K562 (cell line): ENCODE results near the gene NCAPG2.

Experiments used
- ARID1B ChIP-seq: fragments of 450-650 bp; IDR thresholded peaks from 2 replicates; pipeline ENCODE4 v1.6.1; 2016; ENCODE audit warnings: antibody characterized with exemption, mild to moderate bottlenecking, inconsistent platforms
- BACH1 ChIP-seq: fragments of 200-800 bp; sonication (Bioruptor generic); IDR thresholded peaks from 2 replicates; pipeline ENCODE4 v1.6.1; 2016; ENCODE audit warnings: missing genetic modification characterization, missing compliant biosample characterization
- CBX2 ChIP-seq: fragments of 200-600 bp; sonication (generic); IDR thresholded peaks from one replicate; pipeline ENCODE4 v1.6.1; 2012; ENCODE audit warnings: mild to moderate bottlenecking, low read length, inconsistent platforms; ENCODE audit not compliant: insufficient read depth, poor library complexity, severe bottlenecking
- MEF2A ChIP-seq: IDR thresholded peaks from 2 replicates; pipeline ENCODE4 v1.6.1; 2011; ENCODE audit warnings: low read depth, mild to moderate bottlenecking, low read length, moderate library complexity; ENCODE audit not compliant: control insufficient read depth
- NR1H2 ChIP-seq: sonication (generic); formaldehyde crosslinking; IDR thresholded peaks from 2 replicates; pipeline ENCODE4 v1.4.0; 2020; ENCODE audit warnings: mild to moderate bottlenecking, missing genetic modification reagents
- PHF21A ChIP-seq: fragments of 450-650 bp; IDR thresholded peaks from 2 replicates; pipeline ENCODE4 v1.6.1; 2017; ENCODE audit warnings: low read depth, borderline replicate concordance
- POLR2A ChIP-seq: fragments of 450-650 bp; conservative IDR thresholded peaks from 2 replicates; pipeline ENCODE4 v1.6.1; 2016
- SMAD3 ChIP-seq: fragments of 450-650 bp; formaldehyde crosslinking; conservative IDR thresholded peaks from 2 replicates; pipeline ENCODE4 v1.4.0; 2020; ENCODE audit warnings: mild to moderate bottlenecking
- TAF1 ChIP-seq: IDR thresholded peaks from 2 replicates; pipeline ENCODE4 v1.6.1; 2011; ENCODE audit warnings: mild to moderate bottlenecking, low read length, moderate library complexity; ENCODE audit not compliant: insufficient read depth, control insufficient read depth, severe bottlenecking; ENCODE audit errors: extremely low read depth
- ZBTB33 ChIP-seq: sonication (generic); formaldehyde crosslinking; IDR thresholded peaks from 2 replicates; pipeline ENCODE4 v1.8.1; 2023; ENCODE audit warnings: mild to moderate bottlenecking, missing genetic modification reagents
- ZBTB8A ChIP-seq: fragments of 450-650 bp; IDR thresholded peaks from 2 replicates; pipeline ENCODE4 v1.6.1; 2018; ENCODE audit warnings: mild to moderate bottlenecking, moderate library complexity; ENCODE audit not compliant: partially characterized antibody
- ZNF384 ChIP-seq: IDR thresholded peaks from 2 replicates; pipeline ENCODE4 v1.6.1; 2012; ENCODE audit warnings: low read depth, low read length, improper control_type of control experiment
- TF ChIP-seq, protein P1 (sequence below): fragments of 250-450 bp; sonication (Bioruptor Pico); IDR thresholded peaks from 2 replicates; pipeline ENCODE4 v1.5.0; 2021; ENCODE audit warnings: mild to moderate bottlenecking, borderline replicate concordance
- TF ChIP-seq, protein P2 (sequence below), 3 experiments: IDR thresholded peaks in 2 of 3; conservative IDR thresholded peaks in 1 of 3; 2 replicates each; pipeline ENCODE4 v1.5.1; 2011 to 2012; ENCODE audit warnings: low read length in 3 of 3, mild to moderate bottlenecking in 3 of 3, control low read depth in 2 of 3, improper control_type of control experiment in 1 of 3, inconsistent platforms in 1 of 3, low read depth in 1 of 3, mixed read lengths in 1 of 3, moderate library complexity in 1 of 3; ENCODE audit not compliant: insufficient read depth in 2 of 3

GRCh38 chr7:158733220-158733519 is 28.6 kb upstream of the NCAPG2 start:
- no peak for TF ChIP-seq PHF21A
- TF ChIP-seq SMAD3 (CRISPR knock-in tag), result no peak
- TF ChIP-seq ZBTB33 (CRISPR knock-in tag), result no peak
- no peak for TF ChIP-seq ZBTB8A
- TF ChIP-seq BACH1 (tag), result no peak
- no peak for TF ChIP-seq MEF2A
- no peak for TF ChIP-seq TAF1
- no peak for TF ChIP-seq CBX2
- TF ChIP-seq ZNF384, result no peak
- TF ChIP-seq POLR2A, result no peak
- TF ChIP-seq, protein P1, sequence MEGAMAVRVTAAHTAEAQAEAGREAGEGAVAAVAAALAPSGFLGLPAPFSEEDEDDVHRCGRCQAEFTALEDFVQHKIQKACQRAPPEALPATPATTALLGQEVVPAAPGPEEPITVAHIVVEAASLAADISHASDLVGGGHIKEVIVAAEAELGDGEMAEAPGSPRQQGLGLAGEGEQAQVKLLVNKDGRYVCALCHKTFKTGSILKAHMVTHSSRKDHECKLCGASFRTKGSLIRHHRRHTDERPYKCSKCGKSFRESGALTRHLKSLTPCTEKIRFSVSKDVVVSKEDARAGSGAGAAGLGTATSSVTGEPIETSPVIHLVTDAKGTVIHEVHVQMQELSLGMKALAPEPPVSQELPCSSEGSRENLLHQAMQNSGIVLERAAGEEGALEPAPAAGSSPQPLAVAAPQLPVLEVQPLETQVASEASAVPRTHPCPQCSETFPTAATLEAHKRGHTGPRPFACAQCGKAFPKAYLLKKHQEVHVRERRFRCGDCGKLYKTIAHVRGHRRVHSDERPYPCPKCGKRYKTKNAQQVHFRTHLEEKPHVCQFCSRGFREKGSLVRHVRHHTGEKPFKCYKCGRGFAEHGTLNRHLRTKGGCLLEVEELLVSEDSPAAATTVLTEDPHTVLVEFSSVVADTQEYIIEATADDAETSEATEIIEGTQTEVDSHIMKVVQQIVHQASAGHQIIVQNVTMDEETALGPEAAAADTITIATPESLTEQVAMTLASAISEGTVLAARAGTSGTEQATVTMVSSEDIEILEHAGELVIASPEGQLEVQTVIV (CRISPR knock-in tag), result no peak
- TF ChIP-seq ARID1B, result no peak
- TF ChIP-seq, protein P2, sequence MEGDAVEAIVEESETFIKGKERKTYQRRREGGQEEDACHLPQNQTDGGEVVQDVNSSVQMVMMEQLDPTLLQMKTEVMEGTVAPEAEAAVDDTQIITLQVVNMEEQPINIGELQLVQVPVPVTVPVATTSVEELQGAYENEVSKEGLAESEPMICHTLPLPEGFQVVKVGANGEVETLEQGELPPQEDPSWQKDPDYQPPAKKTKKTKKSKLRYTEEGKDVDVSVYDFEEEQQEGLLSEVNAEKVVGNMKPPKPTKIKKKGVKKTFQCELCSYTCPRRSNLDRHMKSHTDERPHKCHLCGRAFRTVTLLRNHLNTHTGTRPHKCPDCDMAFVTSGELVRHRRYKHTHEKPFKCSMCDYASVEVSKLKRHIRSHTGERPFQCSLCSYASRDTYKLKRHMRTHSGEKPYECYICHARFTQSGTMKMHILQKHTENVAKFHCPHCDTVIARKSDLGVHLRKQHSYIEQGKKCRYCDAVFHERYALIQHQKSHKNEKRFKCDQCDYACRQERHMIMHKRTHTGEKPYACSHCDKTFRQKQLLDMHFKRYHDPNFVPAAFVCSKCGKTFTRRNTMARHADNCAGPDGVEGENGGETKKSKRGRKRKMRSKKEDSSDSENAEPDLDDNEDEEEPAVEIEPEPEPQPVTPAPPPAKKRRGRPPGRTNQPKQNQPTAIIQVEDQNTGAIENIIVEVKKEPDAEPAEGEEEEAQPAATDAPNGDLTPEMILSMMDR (IDR thresholded peaks at IDR 0.05 in 2 of 3, conservative IDR thresholded peaks at IDR 0.05 in 1 of 3; ENCODE audit: insufficient read depth in 2 of 3, low read depth in 1 of 3, low read length in 3 of 3), result no peak
- no peak for TF ChIP-seq NR1H2
